Breast epithelium (tissue), 4 donors: ENCODE results near the gene TRIOBP. TPM values are rescaled to one million over a fixed set of nuclear protein-coding genes. Genes with fewer than 3 reads are reported as not detected.

ENCODE experiments used
- DNase-seq, 2 donors: peaks; one replicate each; pipeline ENCODE4 v3.0.0-alpha.2; 2019; ENCODE audit warnings: low spot score in 2 of 2
- H3K27ac ChIP-seq, 2 donors: fragments of 200-600 bp; sonication (generic) in 1 of 2; one replicate each; pipeline ENCODE4 v1.5.1; 2016 to 2019; ENCODE audit warnings: mild to moderate bottlenecking in 1 of 2
- H3K27me3 ChIP-seq, 2 donors: fragments of 200-600 bp; sonication (generic) in 1 of 2; one replicate each; pipeline versions ENCODE4 v1.5.1 to v1.6.0; 2017 to 2019; ENCODE audit warnings: control low read depth in 1 of 2, mild to moderate bottlenecking in 1 of 2
- H3K36me3 ChIP-seq: fragments of 200-600 bp; one replicate; pipeline ENCODE4 v1.5.1; 2019
- H3K4me1 ChIP-seq, 2 donors: fragments of 200-600 bp; sonication (generic); one replicate each; pipeline ENCODE4 v1.5.1; 2016 to 2019; ENCODE audit warnings: control low read depth in 1 of 2
- H3K4me3 ChIP-seq, 3 donors: fragments of 200-600 bp; sonication (generic); 1 replicate in 2 of 3; 2 replicates in 1 of 3; pipeline ENCODE4 v1.5.1; 2016 to 2019; ENCODE audit warnings: mild to moderate bottlenecking in 3 of 3, moderate library complexity in 2 of 3
- H3K9me3 ChIP-seq, 2 donors: fragments of 200-600 bp; sonication (generic) in 1 of 2; one replicate each; pipeline ENCODE4 v1.5.1; 2016 to 2019; ENCODE audit warnings: control low read depth in 1 of 2
- CTCF ChIP-seq, 3 donors: fragments of 450-650 bp; IDR thresholded peaks; one replicate each; pipeline ENCODE4 v1.5.1; 2016 to 2017; ENCODE audit warnings: antibody characterized with exemption in 3 of 3, mild to moderate bottlenecking in 3 of 3, moderate library complexity in 3 of 3
- POLR2A ChIP-seq: fragments of 450-650 bp; IDR thresholded peaks from one replicate; pipeline ENCODE4 v1.6.1; 2016; ENCODE audit warnings: antibody characterized with exemption, mild to moderate bottlenecking, moderate library complexity
- POLR2AphosphoS5 ChIP-seq, 3 donors: sonication (generic); formaldehyde crosslinking; IDR thresholded peaks; one replicate each; pipeline ENCODE4 v1.6.1; 2017; ENCODE audit warnings: antibody characterized with exemption in 3 of 3
- intact Hi-C: fragments of 100-400 bp; cut with DNase I; formaldehyde crosslinking; loops from one replicate; pipeline ENCODE4 v1.15.1; 2023; ENCODE audit warnings: low total_unique reads
- total RNA-seq, 3 donors: library from RNA; depleted of rRNA; stranded (reverse); fragments of >200 nt; gene quantifications; one replicate each; pipeline ENCODE4 v1.1.0, GENCODE V29; 2016

TRIOBP gene
- total RNA-seq, 3 donors from 2014 or later = 78.3 to 95.0 (median 88.3) TPM

- peaks cover 0 to 16% of the 10 kb centered on the region in 2 donors for H3K4me1 ChIP-seq
- intact Hi-C loops = no loop called here
- TF ChIP-seq POLR2A (no peak), CTCF (IDR thresholded peaks at IDR 0.05) (no peak), POLR2AphosphoS5 (IDR thresholded peaks at IDR 0.05) (no peak)
- no peak overlapping the region for H3K27ac ChIP-seq
- no peaks in the 10 kb centered on the region for H3K36me3 ChIP-seq
- no peaks in the 10 kb centered on the region for H3K9me3 ChIP-seq
- no peaks in the 10 kb centered on the region for H3K27me3 ChIP-seq
- H3K4me3 ChIP-seq = no peak overlapping the region
- no peak for DNase-seq
Observed at GRCh38 chr22:37680191-37680851, 16.5 kb upstream of the TRIOBP start.

GRCh38 chr22:37681001-37681424 lies 15.8 kb upstream of the TRIOBP start:
- Histone ChIP-seq H3K27me3 (no peaks in the 10 kb centered on the region), H3K36me3 (no peaks in the 10 kb centered on the region), H3K4me3 (no peak overlapping the region), H3K27ac (peak overlapping the region in 1 of 2 donors; percentile 16), H3K4me1 (peaks cover 0 to 19% of the 10 kb centered on the region in 2 donors), H3K9me3 (no peaks in the 10 kb centered on the region)
- TF ChIP-seq POLR2A (no peak), CTCF (IDR thresholded peaks at IDR 0.05) (no peak), POLR2AphosphoS5 (IDR thresholded peaks at IDR 0.05) (no peak)
- intact Hi-C loops = no loop called here
- no peak for DNase-seq

GRCh38 chr22:37681556-37682049 lies 15.2 kb upstream of the TRIOBP start:
- no peak overlapping the region for H3K4me3 ChIP-seq
- peak in 1 of 3 donors; percentile 45 for TF ChIP-seq POLR2AphosphoS5 (IDR thresholded peaks at IDR 0.05)
- TF ChIP-seq POLR2A = no peak
- peak; percentile 52 to 90 (median 87) for TF ChIP-seq CTCF (IDR thresholded peaks at IDR 0.05)
- intact Hi-C loops = no loop called here
- peak; percentile 56 to 78 for DNase-seq
- no peaks in the 10 kb centered on the region for H3K9me3 ChIP-seq
- no peaks in the 10 kb centered on the region for H3K27me3 ChIP-seq
- no peaks in the 10 kb centered on the region for H3K36me3 ChIP-seq
- H3K27ac ChIP-seq = peak overlapping the region in 1 of 2 donors; percentile 16
- H3K4me1 ChIP-seq = peaks cover 0 to 19% of the 10 kb centered on the region in 2 donors

- Histone ChIP-seq H3K4me3 (no peak overlapping the region), H3K27me3 (no peaks in the 10 kb centered on the region), H3K9me3 (no peaks in the 10 kb centered on the region), H3K36me3 (no peaks in the 10 kb centered on the region), H3K27ac (peak overlapping the region; percentile 91 to 93), H3K4me1 (peaks cover 0 to 20% of the 10 kb centered on the region in 2 donors)
- TF ChIP-seq POLR2A = no peak
- TF ChIP-seq CTCF (IDR thresholded peaks at IDR 0.05) = no peak
- no peak for TF ChIP-seq POLR2AphosphoS5 (IDR thresholded peaks at IDR 0.05)
- no peak for DNase-seq
- intact Hi-C loops = loop anchor here (5.0 kb wide), 1 partner anchor 52 kb away; no protein-coding TSS in a partner anchor
Observed at GRCh38 chr22:37684803-37685615, 11.8 kb upstream of the TRIOBP start.
